GM12874 (cell line): ENCODE data around the gene HLA-DMA.

ENCODE experiments used
- TF ChIP-seq, protein P1 (sequence below): IDR thresholded peaks from 2 replicates; pipeline ENCODE4 v1.5.1; 2011; ENCODE audit warnings: low read depth, mild to moderate bottlenecking, control low read depth, low read length, moderate library complexity; ENCODE audit not compliant: insufficient read depth

HLA-DMA gene

DNA sequence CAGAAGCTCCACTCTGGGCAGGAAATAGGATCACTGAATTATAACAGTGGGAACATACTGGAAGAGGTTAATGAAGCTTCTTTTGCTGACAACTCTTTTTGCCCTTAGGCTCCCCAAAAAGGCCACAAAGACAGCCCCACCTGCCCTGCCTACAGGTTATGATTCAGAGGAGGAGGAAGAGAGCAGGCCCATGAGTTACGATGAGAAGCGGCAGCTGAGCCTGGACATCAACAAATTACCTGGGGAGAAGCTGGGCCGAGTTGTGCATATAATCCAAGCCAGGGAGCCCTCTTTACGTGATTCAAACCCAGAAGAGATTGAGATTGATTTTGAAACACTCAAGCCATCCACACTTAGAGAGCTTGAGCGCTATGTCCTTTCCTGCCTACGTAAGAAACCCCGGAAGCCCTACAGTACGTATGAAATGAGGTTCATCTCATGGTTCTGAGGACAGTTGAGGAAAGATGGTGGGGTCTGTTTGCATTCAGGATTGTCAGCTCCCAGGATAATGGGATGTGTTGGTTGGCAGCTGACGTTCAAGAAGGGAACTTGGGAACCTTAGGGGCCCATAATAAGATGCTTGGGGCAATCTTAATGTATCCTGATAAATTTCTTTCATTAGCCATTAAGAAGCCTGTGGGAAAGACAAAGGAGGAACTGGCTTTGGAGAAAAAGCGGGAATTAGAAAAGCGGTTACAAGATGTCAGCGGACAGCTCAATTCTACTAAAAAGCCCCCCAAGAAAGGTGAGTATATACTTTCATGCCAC is 27.0 kb upstream of the HLA-DMA start:
- TF ChIP-seq, protein P1, sequence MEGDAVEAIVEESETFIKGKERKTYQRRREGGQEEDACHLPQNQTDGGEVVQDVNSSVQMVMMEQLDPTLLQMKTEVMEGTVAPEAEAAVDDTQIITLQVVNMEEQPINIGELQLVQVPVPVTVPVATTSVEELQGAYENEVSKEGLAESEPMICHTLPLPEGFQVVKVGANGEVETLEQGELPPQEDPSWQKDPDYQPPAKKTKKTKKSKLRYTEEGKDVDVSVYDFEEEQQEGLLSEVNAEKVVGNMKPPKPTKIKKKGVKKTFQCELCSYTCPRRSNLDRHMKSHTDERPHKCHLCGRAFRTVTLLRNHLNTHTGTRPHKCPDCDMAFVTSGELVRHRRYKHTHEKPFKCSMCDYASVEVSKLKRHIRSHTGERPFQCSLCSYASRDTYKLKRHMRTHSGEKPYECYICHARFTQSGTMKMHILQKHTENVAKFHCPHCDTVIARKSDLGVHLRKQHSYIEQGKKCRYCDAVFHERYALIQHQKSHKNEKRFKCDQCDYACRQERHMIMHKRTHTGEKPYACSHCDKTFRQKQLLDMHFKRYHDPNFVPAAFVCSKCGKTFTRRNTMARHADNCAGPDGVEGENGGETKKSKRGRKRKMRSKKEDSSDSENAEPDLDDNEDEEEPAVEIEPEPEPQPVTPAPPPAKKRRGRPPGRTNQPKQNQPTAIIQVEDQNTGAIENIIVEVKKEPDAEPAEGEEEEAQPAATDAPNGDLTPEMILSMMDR, result no peak

DNA sequence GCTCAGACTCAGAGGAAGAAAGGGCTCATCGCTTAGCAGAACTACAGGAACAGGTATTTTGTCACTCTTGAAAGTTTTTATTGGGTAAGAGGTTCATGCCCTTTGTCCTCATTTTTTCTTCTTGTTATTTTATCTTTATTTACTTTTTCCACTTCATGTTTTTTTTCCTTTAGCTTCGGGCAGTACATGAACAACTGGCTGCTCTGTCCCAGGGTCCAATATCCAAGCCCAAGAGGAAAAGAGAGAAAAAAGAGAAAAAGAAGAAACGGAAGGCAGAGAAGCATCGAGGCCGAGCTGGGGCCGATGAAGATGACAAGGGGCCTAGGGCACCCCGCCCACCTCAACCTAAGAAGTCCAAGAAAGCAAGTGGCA is 25.0 kb upstream of the HLA-DMA start:
- TF ChIP-seq, protein P1, result no peak

DNA sequence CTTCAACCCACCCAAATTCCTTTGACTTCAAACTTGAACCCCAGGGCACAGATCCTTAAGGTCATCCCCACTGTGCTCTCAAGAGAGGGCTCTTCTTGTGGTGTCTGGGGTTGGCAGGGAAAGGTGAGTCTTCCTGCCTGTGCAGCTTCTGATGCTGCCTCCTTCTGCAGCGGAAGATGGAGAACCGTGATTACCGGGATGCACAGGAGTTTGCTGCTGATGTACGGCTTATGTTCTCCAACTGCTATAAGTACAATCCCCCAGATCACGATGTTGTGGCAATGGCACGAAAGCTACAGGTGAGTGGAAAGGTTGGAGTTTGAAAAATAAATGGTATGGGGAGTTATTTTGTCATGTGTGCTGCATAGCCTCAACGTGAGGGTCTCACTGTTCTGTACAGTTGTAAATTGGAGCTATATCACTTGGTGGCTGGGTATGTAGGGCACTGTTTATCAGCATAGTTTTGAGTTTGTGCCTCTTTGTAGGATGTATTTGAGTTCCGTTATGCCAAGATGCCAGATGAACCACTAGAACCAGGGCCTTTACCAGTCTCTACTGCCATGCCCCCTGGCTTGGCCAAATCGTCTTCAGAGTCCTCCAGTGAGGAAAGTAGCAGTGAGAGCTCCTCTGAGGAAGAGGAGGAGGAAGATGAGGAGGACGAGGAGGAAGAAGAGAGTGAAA is 24.5 kb upstream of the HLA-DMA start:
- TF ChIP-seq, protein P1, result no peak

DNA sequence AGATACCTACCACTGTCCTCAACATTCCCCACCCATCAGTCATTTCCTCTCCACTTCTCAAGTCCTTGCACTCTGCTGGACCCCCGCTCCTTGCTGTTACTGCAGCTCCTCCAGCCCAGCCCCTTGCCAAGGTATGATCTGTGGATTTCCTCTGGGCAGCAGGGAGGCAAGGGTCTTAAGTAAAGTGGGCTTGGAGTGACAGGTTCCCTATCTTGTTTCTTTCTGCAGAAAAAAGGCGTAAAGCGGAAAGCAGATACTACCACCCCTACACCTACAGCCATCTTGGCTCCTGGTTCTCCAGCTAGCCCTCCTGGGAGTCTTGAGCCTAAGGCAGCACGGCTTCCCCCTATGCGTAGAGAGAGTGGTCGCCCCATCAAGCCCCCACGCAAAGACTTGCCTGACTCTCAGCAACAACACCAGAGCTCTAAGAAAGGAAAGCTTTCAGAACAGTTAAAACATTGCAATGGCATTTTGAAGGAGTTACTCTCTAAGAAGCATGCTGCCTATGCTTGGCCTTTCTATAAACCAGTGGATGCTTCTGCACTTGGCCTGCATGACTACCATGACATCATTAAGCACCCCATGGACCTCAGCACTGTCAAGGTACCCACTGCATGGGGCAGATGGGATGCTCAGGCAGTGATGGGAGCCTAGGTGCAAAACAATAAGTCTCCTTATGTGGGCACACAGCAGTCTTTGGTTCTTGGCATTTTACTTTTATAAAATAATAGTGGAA is 23.6 kb upstream of the HLA-DMA start:
- TF ChIP-seq, protein P1, result no peak

DNA sequence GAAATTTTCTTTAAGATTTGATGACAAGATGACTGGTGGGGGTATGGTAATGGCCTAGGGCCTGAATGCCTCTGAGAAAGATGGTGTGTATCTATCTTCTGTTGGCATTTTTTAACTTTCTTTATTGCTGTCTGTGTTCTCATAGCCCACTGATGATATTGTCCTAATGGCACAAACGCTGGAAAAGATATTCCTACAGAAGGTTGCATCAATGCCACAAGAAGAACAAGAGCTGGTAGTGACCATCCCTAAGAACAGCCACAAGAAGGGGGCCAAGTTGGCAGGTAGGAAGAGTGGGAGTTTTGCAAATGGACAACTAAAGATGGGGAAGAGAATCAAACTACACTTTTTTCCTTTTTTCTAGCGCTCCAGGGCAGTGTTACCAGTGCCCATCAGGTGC is 23.0 kb upstream of the HLA-DMA start:
- TF ChIP-seq, protein P1, result no peak

DNA sequence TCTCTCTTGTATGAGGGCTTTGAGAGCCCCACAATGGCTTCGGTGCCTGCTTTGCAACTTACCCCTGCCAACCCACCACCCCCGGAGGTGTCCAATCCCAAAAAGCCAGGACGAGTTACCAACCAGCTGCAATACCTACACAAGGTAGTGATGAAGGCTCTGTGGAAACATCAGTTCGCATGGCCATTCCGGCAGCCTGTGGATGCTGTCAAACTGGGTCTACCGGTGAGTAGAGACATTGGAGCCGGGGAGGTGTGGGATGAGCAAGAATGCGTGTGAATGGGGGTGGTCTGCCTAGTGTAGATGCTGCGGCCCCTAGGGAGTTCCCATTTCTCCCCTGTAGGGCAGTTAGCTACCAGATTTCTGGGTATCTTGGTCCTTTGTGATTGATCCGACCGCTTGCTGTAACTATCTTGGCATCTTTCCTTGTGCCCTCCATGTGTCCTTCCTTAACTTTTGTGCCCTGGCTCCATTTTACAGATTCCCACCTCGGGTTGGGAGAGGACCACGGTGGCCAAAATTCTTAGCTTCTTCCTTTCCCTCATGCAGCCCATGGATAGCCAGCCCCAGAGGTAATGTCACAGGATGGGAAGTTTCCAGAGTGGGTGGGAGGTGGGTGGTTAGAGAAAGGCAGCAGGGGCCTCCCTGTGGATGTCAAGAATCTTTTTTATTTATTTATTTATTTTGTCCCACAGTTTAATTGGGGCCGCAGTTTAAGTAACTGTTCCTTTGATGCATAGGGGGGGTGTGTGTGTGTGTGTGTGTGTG is 21.8 kb upstream of the HLA-DMA start:
- TF ChIP-seq, protein P1, result no peak

DNA sequence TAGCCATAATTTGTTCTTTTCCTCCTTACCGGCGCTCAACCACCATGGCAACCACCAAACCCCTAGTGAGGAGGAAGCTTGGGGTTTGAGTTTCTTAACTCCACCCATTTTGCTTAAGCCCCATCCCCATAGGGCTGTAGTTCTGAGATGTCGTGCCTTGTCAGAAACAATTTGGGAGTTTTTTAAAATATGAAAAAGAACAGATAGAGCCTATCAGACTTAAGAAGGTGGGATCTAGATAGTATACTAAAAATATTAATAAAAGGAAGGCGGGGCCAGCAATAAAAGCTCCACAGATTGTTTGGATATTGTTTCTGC is 21.1 kb upstream of the HLA-DMA start:
- TF ChIP-seq, protein P1, result no peak
